Mammary epithelial cell (primary cell): ENCODE results near the gene FMNL2.

ENCODE experiments used
- CTCF ChIP-seq, 2 donors: IDR thresholded peaks in 1 of 2; conservative IDR thresholded peaks in 1 of 2; 2 replicates each; pipeline ENCODE4 v1.5.1; 2011 to 2012; ENCODE audit warnings: inconsistent platforms in 2 of 2, low read length in 2 of 2, mild to moderate bottlenecking in 2 of 2, control low read depth in 1 of 2, low read depth in 1 of 2; ENCODE audit not compliant: insufficient read depth in 1 of 2; ENCODE audit errors: extremely low read depth in 1 of 2
- EZH2 ChIP-seq: IDR thresholded peaks from 2 replicates; pipeline ENCODE4 v1.6.1; 2012; ENCODE audit warnings: low read length, inconsistent platforms, borderline replicate concordance

GRCh38 chr2:152683400-152683799 is 348.4 kb downstream of the FMNL2 start:
- TF ChIP-seq CTCF (conservative IDR thresholded peaks at IDR 0.05 in 1 of 2, IDR thresholded peaks at IDR 0.05 in 1 of 2; ENCODE audit: extremely low read depth in 1 of 2, insufficient read depth in 1 of 2, low read depth in 1 of 2, low read length in 2 of 2) (no peak), EZH2 (no peak)
